Ovary (tissue), 3 donors: Measurements from ENCODE around the gene CNOT1.

Experiments
- CTCF ChIP-seq, 3 donors: fragments of 450-650 bp in 2 of 3; fragments of 200-600 bp in 1 of 3; IDR thresholded peaks; one replicate each; pipeline versions ENCODE4 v1.5.1 to v1.8.0; 2016 to 2022; ENCODE audit warnings: antibody characterized with exemption in 3 of 3, mild to moderate bottlenecking in 1 of 3
- POLR2A ChIP-seq: fragments of 450-650 bp; IDR thresholded peaks from one replicate; pipeline ENCODE4 v1.6.1; 2017; ENCODE audit warnings: antibody characterized with exemption, mild to moderate bottlenecking, moderate library complexity
- donor health status: DM: no; HTN: no; CAD: no.

- TF ChIP-seq POLR2A (no peak), CTCF (IDR thresholded peaks at IDR 0.05) (no peak)
These were observed 537 bp downstream of the CNOT1 start for GRCh38 chr16:58628845-58629732.
